Measurements from ENCODE around the gene NCAPG2. TPM values are rescaled to one million over a fixed set of nuclear protein-coding genes. Genes with fewer than 3 reads are reported as not detected.

NCAPG2 gene
- total and polyA plus RNA-seq, 2 donors (not counting 1 experiment from before 2014, with no cell fraction given), result 10.9 to 18.7 TPM

- Histone ChIP-seq H3K4me2 (ENCODE audit: extremely low read depth, insufficient read depth, low read length) (no peak overlapping the region), H3K4me3 (replicated peaks in 1 of 4; ENCODE audit: control extremely low read depth in 1 of 4, insufficient read depth in 1 of 4, low read depth in 3 of 4, low read length in 4 of 4) (no peak overlapping the region), H3K4me1 (ENCODE audit: control insufficient read depth, extremely low read depth, insufficient read depth, low read length) (peaks cover 13% of the 10 kb centered on the region), H3K27ac (ENCODE audit: insufficient read depth, low read length) (peak overlapping the region; percentile 42), H2AFZ (ENCODE audit: low read length) (no peak overlapping the region), H3K36me3 (ENCODE audit: control insufficient read depth, insufficient read depth, low read length) (peaks cover 7% of the 10 kb centered on the region), H4K20me1 (ENCODE audit: control insufficient read depth, extremely low read depth, insufficient read depth, low read length) (no peaks in the 10 kb centered on the region), H3K79me2 (ENCODE audit: control insufficient read depth, insufficient read depth, low read length) (peaks cover 15% of the 10 kb centered on the region), H3K9me3 (ENCODE audit: control insufficient read depth, insufficient read depth, low read depth, low read length) (no peaks in the 10 kb centered on the region), H3K9ac (ENCODE audit: insufficient read depth, low read length) (no peak overlapping the region), H3K27me3 (ENCODE audit: control insufficient read depth, insufficient read depth, low read length) (no peaks in the 10 kb centered on the region)
- DNase-seq (ENCODE audit: low read depth in 2 of 2), result peak; percentile 90 to 92
- TF ChIP-seq CTCF (conservative IDR thresholded peaks at IDR 0.05 in 1 of 2, IDR thresholded peaks at IDR 0.05 in 1 of 2; ENCODE audit: low read depth in 1 of 2, low read length in 2 of 2) (no peak), EZH2 (IDR thresholded peaks at IDR 0.05; ENCODE audit: low read length, missing control alignments) (no peak)
Measured at GRCh38 chr7:158649279-158649678, 55.3 kb downstream of the NCAPG2 start.

- H3K79me2 ChIP-seq (ENCODE audit: control insufficient read depth, insufficient read depth, low read length), result peaks cover 15% of the 10 kb centered on the region
- H3K4me2 ChIP-seq (ENCODE audit: extremely low read depth, insufficient read depth, low read length), result no peak overlapping the region
- H3K4me1 ChIP-seq (ENCODE audit: control insufficient read depth, extremely low read depth, insufficient read depth, low read length), result peaks cover 13% of the 10 kb centered on the region
- no peak overlapping the region for H2AFZ ChIP-seq (ENCODE audit: low read length)
- peaks cover 4% of the 10 kb centered on the region for H3K36me3 ChIP-seq (ENCODE audit: control insufficient read depth, insufficient read depth, low read length)
- no peak overlapping the region for H3K4me3 ChIP-seq (replicated peaks in 1 of 4; ENCODE audit: control extremely low read depth in 1 of 4, insufficient read depth in 1 of 4, low read depth in 3 of 4, low read length in 4 of 4)
- DNase-seq (ENCODE audit: low read depth in 2 of 2), result peak in 1 of 2 donors; percentile 40
- no peaks in the 10 kb centered on the region for H3K9me3 ChIP-seq (ENCODE audit: control insufficient read depth, insufficient read depth, low read depth, low read length)
- no peak for TF ChIP-seq CTCF (conservative IDR thresholded peaks at IDR 0.05 in 1 of 2, IDR thresholded peaks at IDR 0.05 in 1 of 2; ENCODE audit: low read depth in 1 of 2, low read length in 2 of 2)
- TF ChIP-seq EZH2 (IDR thresholded peaks at IDR 0.05; ENCODE audit: low read length, missing control alignments), result no peak
- H3K9ac ChIP-seq (ENCODE audit: insufficient read depth, low read length), result no peak overlapping the region
- no peaks in the 10 kb centered on the region for H4K20me1 ChIP-seq (ENCODE audit: control insufficient read depth, extremely low read depth, insufficient read depth, low read length)
- peak overlapping the region; percentile 42 for H3K27ac ChIP-seq (ENCODE audit: insufficient read depth, low read length)
- no peaks in the 10 kb centered on the region for H3K27me3 ChIP-seq (ENCODE audit: control insufficient read depth, insufficient read depth, low read length)
Measured at GRCh38 chr7:158648787-158649186, 55.8 kb downstream of the NCAPG2 start.

GRCh38 chr7:158648168-158648567 lies 56.4 kb downstream of the NCAPG2 start:
- no peak overlapping the region for H3K9ac ChIP-seq (ENCODE audit: insufficient read depth, low read length)
- no peak overlapping the region for H3K4me2 ChIP-seq (ENCODE audit: extremely low read depth, insufficient read depth, low read length)
- H3K27me3 ChIP-seq (ENCODE audit: control insufficient read depth, insufficient read depth, low read length), result no peaks in the 10 kb centered on the region
- H3K27ac ChIP-seq (ENCODE audit: insufficient read depth, low read length), result no peak overlapping the region
- H2AFZ ChIP-seq (ENCODE audit: low read length), result no peak overlapping the region
- peaks cover 13% of the 10 kb centered on the region for H3K4me1 ChIP-seq (ENCODE audit: control insufficient read depth, extremely low read depth, insufficient read depth, low read length)
- no peak overlapping the region for H3K4me3 ChIP-seq (replicated peaks in 1 of 4; ENCODE audit: control extremely low read depth in 1 of 4, insufficient read depth in 1 of 4, low read depth in 3 of 4, low read length in 4 of 4)
- TF ChIP-seq EZH2 (IDR thresholded peaks at IDR 0.05; ENCODE audit: low read length, missing control alignments), result no peak
- TF ChIP-seq CTCF (conservative IDR thresholded peaks at IDR 0.05 in 1 of 2, IDR thresholded peaks at IDR 0.05 in 1 of 2; ENCODE audit: low read depth in 1 of 2, low read length in 2 of 2), result no peak
- no peaks in the 10 kb centered on the region for H4K20me1 ChIP-seq (ENCODE audit: control insufficient read depth, extremely low read depth, insufficient read depth, low read length)
- peaks cover 6% of the 10 kb centered on the region for H3K36me3 ChIP-seq (ENCODE audit: control insufficient read depth, insufficient read depth, low read length)
- peaks cover 15% of the 10 kb centered on the region for H3K79me2 ChIP-seq (ENCODE audit: control insufficient read depth, insufficient read depth, low read length)
- no peak for DNase-seq (ENCODE audit: low read depth in 2 of 2)
- H3K9me3 ChIP-seq (ENCODE audit: control insufficient read depth, insufficient read depth, low read depth, low read length), result no peaks in the 10 kb centered on the region
